Activated CD4-positive, alpha-beta memory T cell treated with anti-CD3 and anti-CD28 coated beads for 36 hours (primary cell): ENCODE data around the gene DNAI1. TPM values are rescaled to one million over a fixed set of nuclear protein-coding genes. Genes with fewer than 3 reads are reported as not detected.

Experiments
- CTCF ChIA-PET: fragments of 350-600 bp; sonication (Branson Sonifier 250); formaldehyde crosslinking; loops from one replicate; lab custom pipeline; 2021; ENCODE audit warnings: antibody characterized with exemption, inconsistent platforms; lab: Charles Lee
- POLR2A ChIA-PET: fragments of 350-600 bp; sonication (Branson Sonifier 250); formaldehyde crosslinking; loops from one replicate; lab custom pipeline; 2021; ENCODE audit warnings: antibody characterized with exemption; lab: Charles Lee
- DNase-seq: peaks from one replicate; pipeline ENCODE4 v3.0.0-alpha.2; 2020
- H3K27ac Mint-ChIP-seq: one replicate; pipeline ENCODE4 v1.8.0; 2021; ENCODE audit warnings: mixed read lengths
- H3K27me3 Mint-ChIP-seq: one replicate; pipeline ENCODE4 v1.8.0; 2021; ENCODE audit warnings: mixed read lengths
- H3K36me3 Mint-ChIP-seq: one replicate; pipeline ENCODE4 v1.8.0; 2021; ENCODE audit warnings: mixed read lengths
- H3K4me1 Mint-ChIP-seq: one replicate; pipeline ENCODE4 v1.8.0; 2021; ENCODE audit warnings: low read depth, mixed read lengths
- H3K4me3 Mint-ChIP-seq: one replicate; pipeline ENCODE4 v1.8.0; 2021; ENCODE audit warnings: mild to moderate bottlenecking, mixed read lengths
- H3K9me3 Mint-ChIP-seq: one replicate; pipeline ENCODE4 v1.8.0; 2021; ENCODE audit warnings: mixed read lengths
- intact Hi-C: fragments of 100-400 bp; cut with micrococcal nuclease; formaldehyde crosslinking; loops from one replicate; pipeline ENCODE4 v1.15.1; 2023
- total RNA-seq, 2 experiments: library from RNA; stranded (reverse); gene quantifications; one replicate each; pipeline ENCODE4 v1.2.3, GENCODE V29; 2021

DNAI1 gene
- total RNA-seq, 2 experiments from 2014 or later, result 0.19 to 0.69 TPM

DNA sequence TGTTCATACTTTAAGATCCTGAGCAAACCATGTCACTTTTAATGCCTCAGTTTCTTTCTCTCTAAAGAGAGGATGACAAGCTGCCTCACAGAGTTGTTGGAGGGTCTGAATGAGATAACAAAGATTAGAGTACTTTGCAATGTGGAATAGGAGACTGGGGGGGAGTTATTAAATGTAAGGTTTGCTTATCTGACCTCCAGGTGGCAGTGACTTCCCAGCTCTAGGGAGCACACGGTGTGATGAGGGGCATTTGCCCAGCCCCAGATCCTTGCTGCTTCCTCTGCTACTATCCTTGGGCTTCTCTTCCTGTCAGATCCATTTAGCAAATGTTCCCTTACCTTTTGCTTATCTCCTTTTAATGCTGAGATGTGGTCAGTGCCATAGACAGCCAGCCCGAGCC lies 33.4 kb downstream of the DNAI1 start:
- H3K9me3 Mint-ChIP-seq, result no peaks in the 10 kb centered on the region
- H3K27me3 Mint-ChIP-seq, result peaks cover 20% of the 10 kb centered on the region
- DNase-seq, result no peak
- CTCF ChIA-PET, result interaction anchor here (0.6 kb wide), 1 partner anchor 418 kb away, joined by 3 read pairs; no protein-coding TSS in a partner anchor
- no peaks in the 10 kb centered on the region for H3K36me3 Mint-ChIP-seq
- POLR2A ChIA-PET, result no interaction called here
- intact Hi-C loops, result no loop called here
- H3K4me3 Mint-ChIP-seq, result no peak overlapping the region
- no peaks in the 10 kb centered on the region for H3K4me1 Mint-ChIP-seq
- H3K27ac Mint-ChIP-seq, result no peak overlapping the region

- no peaks in the 10 kb centered on the region for H3K36me3 Mint-ChIP-seq
- CTCF ChIA-PET, result interaction anchor here (3.3 kb wide), 1 partner anchor 90 kb away, joined by 19 read pairs; no protein-coding TSS in a partner anchor
- intact Hi-C loops, result no loop called here
Observed at GRCh38 chr9:34493972-34494535, 35.4 kb downstream of the DNAI1 start.

GRCh38 chr9:34496149-34496712 lies 37.6 kb downstream of the DNAI1 start:
- Mint-ChIP-seq H3K4me1 (peaks cover 14% of the 10 kb centered on the region), H3K27me3 (peaks cover 5% of the 10 kb centered on the region), H3K9me3 (no peaks in the 10 kb centered on the region), H3K36me3 (no peaks in the 10 kb centered on the region), H3K4me3 (no peak overlapping the region), H3K27ac (no peak overlapping the region)
- POLR2A ChIA-PET, result interaction anchor here (0.7 kb wide), 1 partner anchor 1762 kb away, joined by 3 read pairs; the partner anchor contains the start of gene GNE
- DNase-seq, result no peak
- CTCF ChIA-PET, result interaction anchor here (1.0 to 3.3 kb wide), 3 partner anchors 52 to 108 kb away, joined by 3 to 19 read pairs (median 3); no protein-coding TSS in a partner anchor
- intact Hi-C loops, result no loop called here

More at GRCh38 chr9:34493972-34494535, 35.4 kb downstream of the DNAI1 start:
- POLR2A ChIA-PET, result no interaction called here
- DNase-seq, result peak; percentile 49
- Mint-ChIP-seq H3K4me1 (no peaks in the 10 kb centered on the region), H3K27ac (no peak overlapping the region), H3K9me3 (no peaks in the 10 kb centered on the region), H3K27me3 (peaks cover 8% of the 10 kb centered on the region), H3K4me3 (no peak overlapping the region)

DNA sequence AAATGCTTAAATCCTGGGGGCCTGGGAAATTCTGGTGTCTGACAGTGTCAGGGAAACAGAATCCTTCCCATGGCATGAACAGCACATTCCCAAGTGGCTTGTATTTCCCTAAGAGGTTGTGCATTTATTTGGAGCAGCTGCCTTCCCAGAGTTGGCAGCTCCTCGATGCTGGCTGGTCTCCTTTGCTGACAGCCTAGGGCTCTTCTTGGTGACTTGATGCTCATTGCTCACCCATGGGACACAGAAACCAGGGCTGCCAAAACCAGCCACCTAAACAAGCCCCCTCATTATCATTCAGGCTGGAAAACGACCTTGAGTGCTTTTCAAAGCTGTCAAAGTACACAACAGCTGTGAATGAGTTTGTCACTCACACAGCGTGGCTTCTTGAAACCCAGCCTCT lies 39.9 kb downstream of the DNAI1 start:
- Mint-ChIP-seq H3K4me1 (peaks cover 14% of the 10 kb centered on the region), H3K27me3 (peaks cover 2% of the 10 kb centered on the region), H3K4me3 (no peak overlapping the region), H3K9me3 (no peaks in the 10 kb centered on the region), H3K36me3 (no peaks in the 10 kb centered on the region), H3K27ac (no peak overlapping the region)
- ChIA-PET CTCF (interaction anchor here (0.8 to 2.2 kb wide), 5 partner anchors 10 to 95 kb away, joined by 3 to 6 read pairs (median 3); no protein-coding TSS in a partner anchor), POLR2A (no interaction called here)
- no peak for DNase-seq
- intact Hi-C loops, result no loop called here

GRCh38 chr9:34499076-34499475 lies 40.5 kb downstream of the DNAI1 start:
- no peak overlapping the region for H3K4me3 Mint-ChIP-seq
- no peak overlapping the region for H3K27ac Mint-ChIP-seq
- ChIA-PET POLR2A (no interaction called here), CTCF (interaction anchor here (0.8 to 2.2 kb wide), 3 partner anchors 10 to 70 kb away, joined by 3 to 6 read pairs (median 3); no protein-coding TSS in a partner anchor)
- intact Hi-C loops, result no loop called here
- H3K36me3 Mint-ChIP-seq, result no peaks in the 10 kb centered on the region
- no peaks in the 10 kb centered on the region for H3K27me3 Mint-ChIP-seq
- H3K9me3 Mint-ChIP-seq, result no peaks in the 10 kb centered on the region
- peaks cover 14% of the 10 kb centered on the region for H3K4me1 Mint-ChIP-seq
- no peak for DNase-seq

GRCh38 chr9:34500623-34501267 lies 42.1 kb downstream of the DNAI1 start:
- ChIA-PET CTCF (interaction anchor here (0.6 to 5.5 kb wide), 19 partner anchors 10 to 124 kb away, joined by 3 to 76 read pairs (median 5); partner anchors contain the start of gene MYORG), POLR2A (no interaction called here)
- no peaks in the 10 kb centered on the region for H3K36me3 Mint-ChIP-seq
- H3K27me3 Mint-ChIP-seq, result no peaks in the 10 kb centered on the region
- H3K27ac Mint-ChIP-seq, result no peak overlapping the region
- H3K9me3 Mint-ChIP-seq, result no peaks in the 10 kb centered on the region
- intact Hi-C loops, result loop anchor here (1.0 kb wide), 3 partner anchors 42 to 96 kb away; partner anchors contain the start of genes DNAI1 and FAM219A
- DNase-seq, result peak; percentile 89
- H3K4me1 Mint-ChIP-seq, result peaks cover 14% of the 10 kb centered on the region
- no peak overlapping the region for H3K4me3 Mint-ChIP-seq

DNA sequence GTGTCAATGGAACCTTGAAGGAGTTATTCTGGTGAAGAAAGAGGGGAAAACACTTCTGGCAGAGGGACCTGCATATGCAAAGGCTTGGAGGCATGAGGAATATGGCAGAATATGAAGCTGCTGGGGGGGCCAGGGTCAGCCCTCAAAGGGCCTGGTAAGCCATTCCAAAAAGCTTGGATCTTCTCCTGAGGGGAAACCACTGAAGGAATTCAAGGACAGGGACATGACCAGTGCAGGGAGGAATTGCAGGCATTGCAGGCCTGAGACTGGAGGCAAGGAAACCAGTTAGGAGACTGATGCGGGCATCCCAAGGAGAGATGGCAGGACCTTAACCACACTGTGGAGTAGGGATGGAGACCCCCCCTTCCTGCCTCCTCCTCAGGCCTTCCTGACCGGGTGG lies 42.8 kb downstream of the DNAI1 start:
- H3K27me3 Mint-ChIP-seq, result no peaks in the 10 kb centered on the region
- H3K9me3 Mint-ChIP-seq, result no peaks in the 10 kb centered on the region
- H3K4me1 Mint-ChIP-seq, result peaks cover 14% of the 10 kb centered on the region
- H3K36me3 Mint-ChIP-seq, result no peaks in the 10 kb centered on the region
- intact Hi-C loops, result no loop called here
- POLR2A ChIA-PET, result interaction anchor here (0.9 kb wide), 1 partner anchor 63 kb away, joined by 3 read pairs; no protein-coding TSS in a partner anchor
- no peak for DNase-seq
- CTCF ChIA-PET, result interaction anchor here (0.6 to 5.5 kb wide), 12 partner anchors 11 to 98 kb away, joined by 3 to 76 read pairs (median 7); no protein-coding TSS in a partner anchor
- H3K27ac Mint-ChIP-seq, result no peak overlapping the region
- no peak overlapping the region for H3K4me3 Mint-ChIP-seq

GRCh38 chr9:34501889-34502425 lies 43.4 kb downstream of the DNAI1 start:
- intact Hi-C loops, result no loop called here
- H3K36me3 Mint-ChIP-seq, result no peaks in the 10 kb centered on the region

DNA sequence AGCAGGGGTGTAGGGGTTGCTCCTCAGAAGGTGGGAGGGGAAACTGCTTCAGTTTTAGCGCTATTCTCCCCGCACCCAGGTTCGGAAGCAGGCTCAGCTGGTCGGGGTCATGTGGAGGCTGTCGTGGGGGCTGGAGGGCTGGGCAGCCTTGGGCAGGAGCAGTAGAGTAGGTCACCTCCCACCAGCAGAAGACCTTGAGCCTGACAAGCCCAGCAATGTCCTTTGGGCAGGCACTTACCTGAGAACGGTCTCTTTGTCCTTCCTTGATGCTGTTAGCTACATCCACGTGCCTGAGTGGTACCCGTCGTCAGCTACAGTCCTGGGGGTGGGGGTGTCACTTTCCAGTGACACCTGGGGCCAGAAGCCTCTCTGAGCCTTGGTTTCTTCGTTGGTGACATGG lies 43.9 kb downstream of the DNAI1 start:
- H3K27ac Mint-ChIP-seq, result no peak overlapping the region
- no peaks in the 10 kb centered on the region for H3K36me3 Mint-ChIP-seq
- H3K4me3 Mint-ChIP-seq, result no peak overlapping the region
- no peaks in the 10 kb centered on the region for H3K9me3 Mint-ChIP-seq
- no peak for DNase-seq
- ChIA-PET POLR2A (no interaction called here), CTCF (interaction anchor here (0.8 to 5.5 kb wide), 5 partner anchors 9 to 101 kb away, joined by 3 to 76 read pairs (median 8); no protein-coding TSS in a partner anchor)
- intact Hi-C loops, result no loop called here
- peaks cover 14% of the 10 kb centered on the region for H3K4me1 Mint-ChIP-seq
- no peaks in the 10 kb centered on the region for H3K27me3 Mint-ChIP-seq

More at GRCh38 chr9:34501889-34502425, 43.4 kb downstream of the DNAI1 start:
- DNase-seq, result no peak
- Mint-ChIP-seq H3K9me3 (no peaks in the 10 kb centered on the region), H3K4me1 (peaks cover 14% of the 10 kb centered on the region), H3K27ac (no peak overlapping the region), H3K4me3 (no peak overlapping the region), H3K27me3 (no peaks in the 10 kb centered on the region)
- ChIA-PET CTCF (interaction anchor here (0.8 to 5.5 kb wide), 8 partner anchors 9 to 102 kb away, joined by 3 to 76 read pairs (median 11); no protein-coding TSS in a partner anchor), POLR2A (interaction anchor here (0.9 kb wide), 1 partner anchor 64 kb away, joined by 3 read pairs; no protein-coding TSS in a partner anchor)

- no peak overlapping the region for H3K27ac Mint-ChIP-seq
- no peaks in the 10 kb centered on the region for H3K27me3 Mint-ChIP-seq
- ChIA-PET CTCF (interaction anchor here (0.8 to 5.5 kb wide), 8 partner anchors 8 to 124 kb away, joined by 3 to 76 read pairs (median 4); no protein-coding TSS in a partner anchor), POLR2A (no interaction called here)
- no peaks in the 10 kb centered on the region for H3K9me3 Mint-ChIP-seq
- intact Hi-C loops, result no loop called here
- H3K4me1 Mint-ChIP-seq, result peaks cover 14% of the 10 kb centered on the region
- no peak overlapping the region for H3K4me3 Mint-ChIP-seq
- no peak for DNase-seq
- no peaks in the 10 kb centered on the region for H3K36me3 Mint-ChIP-seq
Observed at GRCh38 chr9:34502891-34503290, 44.3 kb downstream of the DNAI1 start.

DNA sequence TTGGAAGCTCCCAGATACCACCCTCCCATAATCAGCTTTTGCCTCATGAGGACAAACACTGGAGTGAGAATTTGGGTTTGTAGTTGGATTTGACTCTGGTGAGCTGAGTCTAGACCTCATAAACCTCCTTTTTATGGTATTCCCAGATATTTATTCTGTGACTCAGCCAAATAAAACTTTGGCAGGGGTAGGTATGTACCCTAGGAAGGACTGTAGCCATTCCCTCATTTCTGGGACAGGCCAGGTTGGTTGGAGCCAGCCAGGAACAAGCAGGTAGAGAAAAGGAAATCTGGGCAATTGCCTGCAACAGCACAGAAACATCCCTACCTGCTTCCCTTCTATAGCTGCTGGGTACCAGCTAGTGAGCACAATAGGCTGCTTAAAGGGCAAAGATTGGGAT lies 44.8 kb downstream of the DNAI1 start:
- CTCF ChIA-PET, result interaction anchor here (0.6 to 5.5 kb wide), 9 partner anchors 40 to 124 kb away, joined by 3 to 76 read pairs (median 4); no protein-coding TSS in a partner anchor
- H3K9me3 Mint-ChIP-seq, result no peaks in the 10 kb centered on the region
- no peaks in the 10 kb centered on the region for H3K36me3 Mint-ChIP-seq
- H3K27me3 Mint-ChIP-seq, result no peaks in the 10 kb centered on the region
- H3K4me1 Mint-ChIP-seq, result peaks cover 14% of the 10 kb centered on the region
- no peak overlapping the region for H3K4me3 Mint-ChIP-seq
- intact Hi-C loops, result no loop called here
- no peak for DNase-seq
- POLR2A ChIA-PET, result no interaction called here
- no peak overlapping the region for H3K27ac Mint-ChIP-seq
